Measurements from ENCODE around the gene MYO1E.
"Not testable (repeated sequence)": the region's sequence is repeated elsewhere in the genome, so short reads cannot be mapped to it uniquely, and the experiment has no call there.

MYO1E gene

GRCh38 chr15:59387196-59387878, 14.7 kb upstream of the MYO1E start:
- not testable (repeated sequence) for DNase-seq (ENCODE audit: low spot score)

DNA sequence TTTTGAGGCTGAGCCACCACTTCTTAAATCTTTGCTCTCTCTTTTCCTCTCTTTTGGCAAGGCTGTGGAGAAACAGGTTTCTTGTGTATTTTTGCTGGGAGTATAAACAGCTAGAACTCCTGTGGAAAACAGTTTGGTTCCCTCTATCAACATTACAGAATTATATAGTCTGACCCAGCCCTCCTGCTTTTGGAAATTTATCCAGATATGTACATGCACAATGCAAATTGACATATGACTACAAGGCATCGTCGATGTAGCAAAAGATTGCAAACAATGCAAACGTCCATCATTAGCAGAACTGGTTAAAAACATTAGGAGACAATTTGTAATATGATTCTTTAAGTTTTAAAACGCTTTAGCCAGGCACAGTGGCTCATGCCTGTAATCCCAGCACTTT, 12.5 kb upstream of the MYO1E start:
- no peak for DNase-seq (ENCODE audit: low spot score)

DNA sequence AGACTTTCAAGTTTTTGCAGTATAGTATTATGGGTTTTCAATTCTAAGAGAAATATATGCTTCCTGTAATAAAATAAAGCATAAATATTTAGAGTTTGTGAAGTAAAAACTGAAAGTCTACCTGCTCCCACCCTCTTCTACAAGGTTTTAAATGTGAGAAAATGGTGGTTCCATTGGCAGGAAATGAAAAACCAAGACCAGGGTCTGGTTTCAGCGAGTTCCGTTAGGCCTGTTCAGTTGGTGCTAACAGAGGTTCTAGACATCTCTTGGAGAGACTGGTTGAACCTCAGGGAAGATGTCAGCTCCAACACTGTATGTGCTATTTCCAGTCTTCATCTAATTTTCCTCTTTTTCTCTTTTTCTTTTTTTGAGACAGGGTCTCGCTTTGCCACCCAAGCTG, 11.8 kb upstream of the MYO1E start:
- DNase-seq (ENCODE audit: low spot score), result no peak

DNA sequence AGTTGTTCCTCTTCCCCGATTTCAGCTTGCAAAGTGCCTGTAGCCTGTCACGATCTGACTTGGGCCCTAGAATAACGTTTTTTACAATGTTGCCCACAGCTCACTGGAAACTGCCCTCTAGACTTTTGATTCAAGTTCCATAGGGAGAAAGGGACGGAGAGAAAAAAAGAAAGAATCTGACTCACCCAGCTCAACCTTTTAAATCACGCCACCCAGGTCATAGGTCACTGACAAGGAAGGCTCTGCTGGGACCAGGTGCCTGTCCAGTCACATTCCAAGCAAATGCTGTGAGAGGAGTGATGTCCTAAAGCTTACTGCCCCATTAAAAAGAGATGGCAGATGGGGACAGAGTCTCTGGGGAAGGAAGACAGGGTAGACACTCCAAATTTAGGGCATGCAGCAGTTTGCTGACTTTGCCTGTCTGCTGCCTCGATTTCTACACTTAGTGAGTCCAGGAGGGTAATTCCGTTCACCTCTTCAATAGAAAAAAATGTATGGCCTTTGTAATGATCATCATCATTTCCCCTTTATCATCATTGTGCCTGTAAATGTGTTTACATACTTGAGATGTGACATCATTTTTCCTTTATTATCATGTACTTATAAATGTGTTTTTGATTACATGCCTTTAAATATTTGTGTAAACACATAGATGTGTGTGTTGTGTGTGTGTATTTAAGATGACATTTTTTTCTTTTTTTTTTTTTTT, 8.4 kb upstream of the MYO1E start:
- peak; percentile 46 for DNase-seq (ENCODE audit: low spot score)

DNA sequence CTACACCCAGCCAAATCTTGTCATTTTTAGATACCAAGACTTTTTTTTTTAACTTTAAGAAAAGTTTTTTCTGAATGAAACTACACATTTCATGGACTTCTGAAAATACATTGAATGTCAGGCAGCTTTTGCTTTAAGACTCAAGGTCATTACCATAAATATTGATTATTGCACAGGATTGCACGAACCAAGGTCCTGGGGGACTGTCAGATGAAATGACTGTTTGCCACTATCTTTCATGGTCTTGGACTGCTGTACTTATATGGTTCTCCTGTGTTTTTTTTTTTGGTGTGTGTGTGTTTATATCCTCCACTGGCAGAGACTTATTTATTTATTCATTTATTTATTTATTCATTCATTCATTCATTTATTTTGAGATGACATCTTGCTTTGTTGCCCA, 6.9 kb upstream of the MYO1E start:
- DNase-seq (ENCODE audit: low spot score), result no peak

GRCh38 chr15:59378855-59379254, 6.2 kb upstream of the MYO1E start:
- no peak for DNase-seq (ENCODE audit: low spot score)

DNA sequence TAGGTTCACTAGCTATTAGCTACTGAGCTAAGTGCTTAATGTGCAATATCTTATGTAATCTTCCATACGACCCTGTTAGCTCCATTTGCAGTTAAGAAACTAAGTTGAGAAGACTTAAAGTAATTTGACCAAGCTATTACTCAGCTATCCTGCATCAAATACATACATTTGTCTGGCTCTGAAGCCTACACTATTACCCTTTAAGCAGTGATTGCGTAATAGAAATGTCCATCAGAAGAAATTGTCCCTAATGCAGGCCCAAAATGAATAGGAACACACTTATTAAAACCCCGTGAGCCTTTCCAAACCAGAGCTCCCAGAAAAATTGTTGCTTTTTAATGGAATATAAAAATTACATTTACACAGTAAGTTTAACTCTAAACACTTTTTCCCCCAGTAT, 5.3 kb upstream of the MYO1E start:
- no peak for DNase-seq (ENCODE audit: low spot score)

DNA sequence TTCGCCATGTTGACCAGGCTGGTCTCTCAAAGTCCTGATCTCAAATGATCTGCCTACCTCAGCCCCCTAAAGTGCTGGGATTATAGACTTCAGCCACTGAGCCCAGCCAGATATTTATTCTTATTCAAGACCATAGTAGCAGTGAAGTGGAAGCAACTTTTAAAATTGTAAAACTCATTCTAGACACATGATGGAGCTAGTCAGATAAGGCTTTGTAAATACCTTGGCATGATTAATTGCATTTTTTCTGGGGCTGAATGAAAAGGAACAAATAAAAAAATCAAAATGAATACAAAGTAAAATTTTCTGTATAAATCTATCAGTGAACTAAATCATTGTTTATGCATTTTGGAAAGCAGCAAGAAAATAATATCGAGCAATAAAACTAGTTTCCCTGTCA, 4.1 kb upstream of the MYO1E start:
- no peak for DNase-seq (ENCODE audit: low spot score)

GRCh38 chr15:59373215-59373614, 544 bp upstream of the MYO1E start:
- no peak for DNase-seq (ENCODE audit: low spot score)

- DNase-seq (ENCODE audit: low spot score), result peak; percentile 55
Observed at GRCh38 chr15:59371458-59372351, 966 bp downstream of the MYO1E start.

DNA sequence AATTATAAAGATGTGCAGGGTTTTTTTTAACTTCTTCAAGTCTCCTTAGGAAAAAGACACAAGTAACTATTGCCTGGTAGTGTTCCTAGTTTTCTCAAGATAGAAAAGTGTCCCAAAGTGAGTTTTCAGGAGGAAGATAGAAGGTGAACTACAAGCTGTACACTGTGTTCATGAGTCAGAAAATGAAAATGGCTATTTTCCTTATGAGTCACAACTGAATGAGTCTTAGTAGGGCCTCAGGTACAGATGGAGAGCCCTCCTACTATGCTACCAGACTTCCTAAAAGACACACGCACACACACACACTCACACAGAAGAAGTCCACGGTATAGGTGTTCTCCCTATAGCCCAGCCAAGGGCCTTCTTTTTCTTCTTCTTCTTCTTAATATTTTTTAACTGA, 3.1 kb downstream of the MYO1E start:
- no peak for DNase-seq (ENCODE audit: low spot score)

DNA sequence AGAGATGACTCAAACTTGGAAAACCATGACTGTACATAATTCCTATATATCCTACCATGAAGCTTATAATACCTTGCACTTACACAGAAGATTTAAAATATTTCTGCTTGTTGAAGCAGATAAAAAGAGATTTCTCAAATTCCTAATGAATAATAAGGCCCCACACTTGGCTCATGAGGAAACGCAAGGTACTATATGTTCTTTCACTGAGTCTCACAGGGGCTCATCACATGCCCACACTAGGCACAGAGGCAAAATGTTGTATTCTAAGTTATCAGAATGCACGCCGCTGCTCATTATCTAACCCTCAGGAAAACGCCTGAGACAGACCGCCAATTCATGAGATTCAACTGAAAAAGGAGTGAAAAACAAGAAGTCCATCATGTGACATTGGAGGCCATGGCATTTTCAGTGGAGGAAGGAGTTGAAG, 5.6 kb downstream of the MYO1E start:
- no peak for DNase-seq (ENCODE audit: low spot score)

DNA sequence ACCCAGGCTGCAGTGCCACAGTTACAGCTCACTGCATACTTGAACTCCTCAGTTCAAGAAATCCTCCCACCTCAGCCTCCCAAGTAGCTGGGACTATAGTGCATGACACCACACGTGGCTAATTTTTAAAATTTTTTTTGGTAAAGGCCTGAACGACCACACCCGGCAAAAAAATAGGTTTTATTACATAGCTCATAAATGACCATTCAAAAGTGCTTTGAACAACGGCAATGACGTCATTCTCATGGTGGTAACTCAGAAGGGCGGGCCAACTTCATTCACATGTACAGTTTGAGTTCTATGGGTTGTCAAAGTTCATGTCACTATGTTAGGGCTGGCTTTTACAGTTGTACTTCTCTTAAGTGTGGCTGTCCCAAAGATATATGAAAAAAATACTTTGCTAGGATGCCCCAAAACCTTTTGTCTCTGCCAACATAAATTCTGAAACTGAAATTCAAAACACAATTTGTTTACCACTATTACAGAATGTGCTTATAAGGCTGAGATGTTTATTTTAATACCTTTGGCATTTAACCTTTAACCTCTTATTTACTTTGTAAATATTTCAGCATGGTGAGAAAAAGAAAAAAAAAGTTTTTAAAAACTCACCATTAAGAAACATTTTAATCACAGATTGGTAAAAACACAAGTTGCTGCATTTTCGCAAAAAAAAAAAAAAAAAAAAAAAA, 6.2 kb downstream of the MYO1E start:
- peak; percentile 47 for DNase-seq (ENCODE audit: low spot score)

- no peak for DNase-seq (ENCODE audit: low spot score)
Observed at GRCh38 chr15:59364248-59364647, 8.4 kb downstream of the MYO1E start.

- DNase-seq (ENCODE audit: low spot score), result no peak
Observed at GRCh38 chr15:59362331-59362730, 10.3 kb downstream of the MYO1E start.

DNA sequence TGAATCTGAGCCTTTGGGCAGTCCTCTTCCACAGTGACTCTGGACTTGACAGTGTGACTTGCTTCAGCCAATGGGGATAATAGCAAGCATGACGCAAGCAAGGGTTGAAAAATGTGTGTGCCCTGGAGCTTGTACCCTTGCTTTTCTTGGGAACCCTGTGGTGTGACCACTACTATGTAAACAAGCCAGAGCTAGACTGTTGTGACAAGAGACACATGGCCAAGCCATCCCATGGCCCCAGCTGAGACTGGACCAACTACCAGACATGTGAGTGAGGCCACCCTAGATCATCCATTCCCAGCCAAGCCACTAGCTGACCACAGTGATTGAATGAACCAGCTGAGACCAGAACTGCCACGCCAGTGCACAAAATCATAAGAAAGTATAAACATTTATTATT, 11.8 kb downstream of the MYO1E start:
- no peak for DNase-seq (ENCODE audit: low spot score)

DNA sequence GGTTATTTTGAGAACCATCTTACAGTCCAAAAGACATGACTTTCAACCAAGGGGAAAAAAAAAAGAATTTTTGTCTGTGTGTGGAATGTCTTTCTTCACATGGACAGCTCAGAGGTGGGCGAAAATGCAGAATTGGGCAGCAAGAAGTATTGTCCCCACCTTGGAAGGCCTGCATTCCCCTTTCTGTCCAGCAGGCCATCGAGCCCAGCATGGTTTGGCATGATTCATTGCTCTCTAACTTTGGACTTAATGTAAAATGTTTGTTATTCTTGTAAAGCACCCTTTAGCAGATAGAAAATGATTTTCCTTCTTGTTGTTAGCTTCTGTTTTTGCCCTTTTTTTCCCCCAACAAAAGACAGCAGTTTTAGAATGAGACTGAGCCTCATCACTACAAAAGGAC, 12.4 kb downstream of the MYO1E start:
- no peak for DNase-seq (ENCODE audit: low spot score)

DNA sequence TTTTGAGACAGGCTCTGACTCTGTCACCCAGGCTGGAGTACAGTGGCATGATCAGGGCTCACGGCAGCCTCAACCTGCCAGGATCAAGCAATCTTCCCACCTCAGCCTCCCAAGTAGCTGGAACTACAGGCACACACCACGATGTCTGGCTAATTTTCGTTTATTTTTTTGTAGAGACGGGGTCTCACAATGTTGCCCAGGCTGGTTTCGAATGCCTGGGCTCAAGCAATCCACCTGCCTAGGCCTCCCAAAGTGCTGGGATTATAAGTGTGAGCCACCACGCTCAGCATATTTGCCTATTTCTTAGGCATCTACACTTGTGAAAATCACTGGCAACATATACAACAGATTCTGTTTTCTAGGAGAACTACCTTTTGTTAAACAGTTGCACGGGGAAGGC, 16.9 kb downstream of the MYO1E start:
- no peak for DNase-seq (ENCODE audit: low spot score)

- DNase-seq (ENCODE audit: low spot score), result no peak
Observed at GRCh38 chr15:59354417-59355031, 18.1 kb downstream of the MYO1E start.

DNA sequence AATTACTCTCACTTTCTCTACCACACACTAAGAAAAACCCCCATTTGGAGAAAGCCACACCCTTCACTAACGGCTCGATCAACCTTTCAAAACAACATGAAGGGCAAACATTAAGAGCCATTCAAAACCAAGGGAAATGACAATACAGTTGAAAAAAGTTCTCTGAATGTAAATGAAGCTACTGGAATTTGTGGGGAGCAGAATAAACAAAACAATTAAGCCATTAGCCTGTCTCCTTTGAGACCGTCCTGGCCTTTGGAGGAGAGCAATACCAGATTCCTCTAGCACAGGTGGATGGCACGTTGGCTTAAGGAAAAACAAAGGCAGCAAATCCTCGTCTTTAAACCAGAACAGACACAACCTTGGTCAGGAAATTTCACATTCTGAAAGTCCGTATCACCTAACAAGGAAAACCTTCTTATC, 18.7 kb downstream of the MYO1E start:
- DNase-seq (ENCODE audit: low spot score), result no peak

- no peak for DNase-seq (ENCODE audit: low spot score)
Observed at GRCh38 chr15:59352683-59353082, 20.0 kb downstream of the MYO1E start.

DNA sequence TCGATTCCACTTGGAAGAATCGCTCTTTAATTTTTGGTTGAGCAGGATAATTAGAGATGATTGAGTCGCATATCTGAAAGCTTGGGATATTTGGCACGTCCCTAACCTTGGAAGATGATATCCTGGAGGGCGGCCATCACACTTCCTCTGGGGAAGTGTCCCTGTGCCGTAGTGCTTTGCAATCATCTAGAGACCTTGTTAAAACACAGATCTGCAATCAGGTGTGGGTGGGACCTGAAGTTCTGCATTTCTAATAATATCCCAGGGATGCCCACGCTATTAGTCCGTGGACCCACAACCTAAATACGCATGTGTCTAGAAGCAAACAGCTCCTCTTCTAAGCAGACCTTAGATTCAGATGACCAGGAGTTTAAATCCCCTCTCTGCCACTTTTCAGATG, 20.5 kb downstream of the MYO1E start:
- DNase-seq (ENCODE audit: low spot score), result no peak

Data from LoVo (cell line).